Memory B cell (primary cell): ENCODE results near the gene TAF10.

Experiments used
- ATAC-seq: fragments of 150-1000 bp; cut with Tn5 transposase; 2 replicates; pipeline ENCODE4 v1.10.0; 2021; ENCODE audit warnings: low read depth, mild to moderate bottlenecking, moderate library complexity
- DNase-seq, 2 donors: peaks; one replicate each; pipeline ENCODE4 v3.0.0; 2022; ENCODE audit warnings: low spot score in 2 of 2
- H3K27ac Mint-ChIP-seq: one replicate; pipeline ENCODE4 v1.8.0; 2022; ENCODE audit warnings: mild to moderate bottlenecking, moderate library complexity, mixed read lengths
- H3K27me3 Mint-ChIP-seq: one replicate; pipeline ENCODE4 v1.8.0; 2022; ENCODE audit warnings: mixed read lengths
- H3K36me3 Mint-ChIP-seq: one replicate; pipeline ENCODE4 v1.8.0; 2022; ENCODE audit warnings: mild to moderate bottlenecking, mixed read lengths
- H3K4me1 Mint-ChIP-seq: one replicate; pipeline ENCODE4 v1.8.0; 2022; ENCODE audit warnings: mixed read lengths
- H3K4me3 Mint-ChIP-seq: one replicate; pipeline ENCODE4 v1.8.0; 2022; ENCODE audit warnings: mild to moderate bottlenecking, moderate library complexity, mixed read lengths
- H3K9me3 Mint-ChIP-seq: one replicate; pipeline ENCODE4 v1.8.0; 2022; ENCODE audit warnings: mixed read lengths

TAF10 gene

DNA sequence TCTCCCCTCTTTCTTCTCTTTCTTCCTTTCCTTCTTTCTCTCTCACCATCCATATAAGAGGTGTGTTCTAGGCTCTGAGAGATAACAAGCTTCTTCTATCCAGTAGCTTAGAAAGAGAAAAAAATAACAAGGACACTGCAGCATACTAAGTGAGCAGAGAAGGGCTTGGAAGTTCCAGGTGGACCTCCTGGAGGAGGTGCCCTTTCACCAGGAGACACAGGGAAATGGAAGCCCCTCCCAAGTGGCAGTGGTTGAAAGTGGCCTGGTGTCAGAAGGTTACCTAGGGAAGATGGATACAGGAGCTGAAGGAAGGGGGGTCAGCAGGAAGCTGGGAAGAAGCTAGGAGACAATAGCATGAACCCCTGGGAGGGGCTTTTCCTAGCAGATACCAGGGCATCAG, 38.1 kb upstream of the TAF10 start:
- DNase-seq: no peak
- H3K9me3 Mint-ChIP-seq: no peaks in the 10 kb centered on the region

DNA sequence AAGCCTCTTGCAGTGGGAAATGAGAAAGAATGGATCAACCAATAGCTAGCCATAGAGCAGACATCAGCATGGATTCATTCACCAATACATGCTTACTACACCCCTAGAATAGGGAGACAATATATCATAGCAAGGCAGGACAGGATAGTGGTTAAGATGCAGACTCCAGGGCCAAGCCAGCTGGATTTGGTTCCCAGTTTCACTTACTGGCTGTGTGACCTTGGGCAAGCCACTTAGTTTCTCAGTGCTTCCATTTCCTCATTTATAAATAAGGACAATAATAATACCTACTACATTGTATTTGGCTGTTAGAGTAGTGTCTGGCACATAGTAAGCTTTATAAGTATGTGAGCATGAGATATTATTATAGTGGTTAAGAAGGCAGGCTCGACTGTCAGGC, 36.5 kb upstream of the TAF10 start:
- H3K27me3 Mint-ChIP-seq: no peaks in the 10 kb centered on the region

More for the DNA sequence above, 38.1 kb upstream of the TAF10 start:
- no peak overlapping the region for H3K4me3 Mint-ChIP-seq
- H3K36me3 Mint-ChIP-seq: no peaks in the 10 kb centered on the region
- no peak for ATAC-seq
- H3K27ac Mint-ChIP-seq: no peak overlapping the region
- H3K4me1 Mint-ChIP-seq: no peaks in the 10 kb centered on the region
- H3K27me3 Mint-ChIP-seq: no peaks in the 10 kb centered on the region

DNA sequence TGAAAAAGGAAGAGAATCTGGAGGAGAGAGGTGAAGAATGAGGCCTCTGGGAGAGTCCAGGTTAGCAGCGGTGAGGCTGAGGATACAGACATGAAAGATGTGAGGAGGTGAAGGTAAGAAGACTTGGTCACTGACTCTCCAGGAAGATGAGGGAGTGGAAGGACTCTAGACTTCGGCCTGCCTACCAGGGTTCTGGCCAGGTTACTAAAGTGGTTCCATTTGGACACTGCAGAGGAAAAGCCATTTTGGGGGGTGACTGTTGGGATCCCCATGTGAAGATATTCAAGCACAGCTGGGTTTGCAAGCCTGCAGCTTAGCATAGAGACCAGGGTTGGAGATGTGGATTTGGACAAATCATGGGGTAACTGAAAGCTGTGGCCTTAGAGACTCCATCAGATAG, 35.8 kb upstream of the TAF10 start:
- Mint-ChIP-seq H3K9me3 (no peaks in the 10 kb centered on the region), H3K27ac (no peak overlapping the region), H3K4me1 (no peaks in the 10 kb centered on the region), H3K36me3 (no peaks in the 10 kb centered on the region), H3K4me3 (no peak overlapping the region), H3K27me3 (no peaks in the 10 kb centered on the region)
- no peak for DNase-seq
- no peak for ATAC-seq

More for the DNA sequence above, 36.5 kb upstream of the TAF10 start:
- Mint-ChIP-seq H3K36me3 (no peaks in the 10 kb centered on the region), H3K4me1 (no peaks in the 10 kb centered on the region), H3K4me3 (no peak overlapping the region), H3K27ac (no peak overlapping the region), H3K9me3 (no peaks in the 10 kb centered on the region)
- no peak for DNase-seq
- peak; percentile 17 for ATAC-seq

DNA sequence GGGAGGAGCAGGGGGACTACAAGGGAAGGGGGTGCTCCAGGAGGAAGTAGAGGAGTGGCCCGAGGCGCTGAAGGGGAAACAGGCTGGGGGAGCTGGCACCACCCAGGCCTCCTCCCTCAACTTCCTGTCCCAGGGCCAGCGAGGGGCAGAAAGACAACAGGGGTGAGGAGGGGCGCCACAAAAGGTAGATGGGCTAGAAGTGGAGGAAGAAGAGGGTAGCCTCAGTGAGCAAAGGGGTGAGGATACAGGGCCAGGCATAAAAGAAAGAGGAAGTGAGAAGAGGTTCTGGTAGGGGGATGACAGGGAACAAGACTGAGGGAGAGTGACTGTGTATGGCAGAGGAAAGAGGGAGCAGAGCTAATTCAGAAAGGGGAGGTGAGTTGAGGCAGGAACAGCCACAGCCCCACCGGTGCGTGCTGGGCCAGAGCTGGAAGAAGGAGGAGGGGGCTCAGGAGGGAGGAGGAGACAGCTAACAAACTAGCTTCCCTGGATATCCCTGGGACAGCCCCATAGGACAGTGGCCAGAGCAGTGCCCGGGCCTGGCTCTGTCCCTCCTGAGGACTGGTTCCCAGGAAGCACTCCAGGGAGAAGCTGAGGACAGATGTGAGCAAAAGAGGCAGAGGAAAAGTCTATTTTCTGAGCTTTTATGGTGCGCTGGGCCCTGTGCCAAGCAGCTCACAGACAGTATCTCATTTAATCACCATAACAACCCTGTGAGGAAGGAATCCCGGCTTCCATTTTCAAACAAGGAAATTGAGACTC, 35.1 kb upstream of the TAF10 start:
- Mint-ChIP-seq H3K27me3 (no peaks in the 10 kb centered on the region), H3K36me3 (no peaks in the 10 kb centered on the region), H3K4me3 (no peak overlapping the region), H3K9me3 (no peaks in the 10 kb centered on the region), H3K27ac (no peak overlapping the region), H3K4me1 (no peaks in the 10 kb centered on the region)
- DNase-seq: no peak
- peak; percentile 88 for ATAC-seq

DNA sequence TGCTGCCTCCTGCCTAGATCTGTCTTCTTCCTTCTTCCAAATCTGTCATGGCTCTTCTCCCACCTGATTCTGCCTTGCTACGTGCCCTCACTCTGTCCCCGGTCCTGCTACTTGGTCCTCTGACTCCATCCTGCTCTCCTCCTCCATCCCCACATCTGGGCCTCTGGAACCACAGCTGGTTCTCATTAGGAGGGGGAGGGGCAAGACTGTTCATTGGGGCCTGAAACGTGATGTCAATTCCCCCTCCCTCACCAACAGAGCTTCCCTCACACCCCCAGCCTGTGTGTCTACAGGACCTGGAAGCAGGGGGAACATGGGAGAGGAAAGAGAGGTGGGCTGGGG, 34.5 kb upstream of the TAF10 start:
- Mint-ChIP-seq H3K27me3 (no peaks in the 10 kb centered on the region), H3K27ac (no peak overlapping the region), H3K9me3 (no peaks in the 10 kb centered on the region), H3K4me1 (no peaks in the 10 kb centered on the region), H3K36me3 (no peaks in the 10 kb centered on the region), H3K4me3 (no peak overlapping the region)
- ATAC-seq (peak; percentile 10), DNase-seq (no peak)

DNA sequence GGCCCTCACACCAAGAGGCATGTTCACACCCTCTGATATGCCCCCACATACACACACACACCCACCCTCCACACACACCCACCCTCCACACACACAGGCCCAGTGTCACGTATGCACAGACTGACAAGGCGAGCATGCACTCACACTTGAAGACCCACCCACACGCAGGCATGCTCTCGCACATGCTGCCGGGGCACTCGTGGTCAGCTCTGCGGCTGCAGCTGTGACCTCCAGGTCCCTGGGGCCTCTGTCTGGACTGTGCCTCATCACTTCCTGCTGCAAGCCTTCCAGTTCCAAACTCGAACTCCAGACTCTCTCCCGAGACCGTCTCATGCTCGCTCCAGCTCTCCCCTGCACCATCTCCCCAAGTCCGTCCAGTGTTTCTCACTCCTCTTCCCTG, 34.1 kb upstream of the TAF10 start:
- no peaks in the 10 kb centered on the region for H3K27me3 Mint-ChIP-seq
- no peaks in the 10 kb centered on the region for H3K36me3 Mint-ChIP-seq
- DNase-seq: no peak
- H3K4me3 Mint-ChIP-seq: no peak overlapping the region
- ATAC-seq: no peak
- no peaks in the 10 kb centered on the region for H3K4me1 Mint-ChIP-seq
- no peak overlapping the region for H3K27ac Mint-ChIP-seq
- no peaks in the 10 kb centered on the region for H3K9me3 Mint-ChIP-seq

DNA sequence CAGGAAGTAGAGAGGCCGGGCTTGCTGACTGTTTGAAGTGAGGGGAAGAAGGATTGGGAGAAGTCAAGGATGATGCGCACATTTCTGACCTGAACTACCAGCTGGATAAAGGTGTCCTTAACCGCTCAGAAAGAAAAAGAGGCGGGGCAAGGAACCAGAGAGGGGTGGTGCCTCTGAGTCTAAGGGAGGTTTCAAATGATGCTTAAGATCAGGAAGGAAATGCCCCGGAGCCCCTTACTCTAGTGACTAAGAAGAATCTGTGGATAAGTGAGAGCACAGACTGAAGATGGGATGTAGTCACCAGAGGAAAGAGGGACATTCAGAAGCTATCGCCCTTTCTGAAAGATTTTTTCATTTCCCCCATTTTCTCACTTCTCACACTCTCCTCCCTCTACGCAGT, 30.9 kb upstream of the TAF10 start:
- H3K4me1 Mint-ChIP-seq: peaks cover 3% of the 10 kb centered on the region
- H3K27me3 Mint-ChIP-seq: no peaks in the 10 kb centered on the region
- no peak overlapping the region for H3K27ac Mint-ChIP-seq
- H3K4me3 Mint-ChIP-seq: no peak overlapping the region
- ATAC-seq (no peak), DNase-seq (no peak)
- no peaks in the 10 kb centered on the region for H3K36me3 Mint-ChIP-seq
- no peaks in the 10 kb centered on the region for H3K9me3 Mint-ChIP-seq

DNA sequence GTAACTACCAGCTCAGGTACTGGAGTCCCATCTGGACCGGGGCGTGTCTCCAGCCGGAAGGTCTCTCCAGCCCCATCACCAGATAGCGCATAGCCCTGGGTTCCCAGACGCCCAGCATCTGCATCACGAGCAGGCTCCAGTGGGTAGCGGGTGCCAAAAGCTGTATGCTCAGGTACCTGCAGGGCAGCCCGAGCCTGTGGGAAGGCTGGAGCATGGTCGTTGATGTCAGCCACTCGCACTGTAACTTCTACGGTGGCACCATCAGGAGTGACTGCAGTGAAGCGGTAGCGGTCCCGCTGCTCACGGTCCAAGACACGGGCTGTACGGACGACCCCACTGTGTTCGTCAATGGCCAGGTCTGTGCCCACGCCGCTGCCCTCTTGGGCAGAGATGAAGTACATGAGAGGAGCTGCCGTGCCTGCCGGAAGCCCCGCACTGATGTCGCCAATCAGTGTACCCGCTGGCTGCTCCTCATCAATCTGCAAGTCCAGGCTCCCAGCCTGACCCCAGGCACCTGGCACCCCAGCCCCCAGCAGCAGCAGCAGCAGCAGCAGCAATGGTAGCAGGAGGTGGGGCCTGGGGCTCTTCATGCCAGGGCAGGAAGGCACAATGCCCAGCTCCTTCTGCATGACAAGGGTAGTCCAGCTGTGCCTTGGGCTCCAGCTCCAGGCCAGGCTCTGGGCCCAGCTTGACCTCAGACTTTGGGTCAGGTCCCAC, 29.1 kb upstream of the TAF10 start:
- ATAC-seq (no peak), DNase-seq (no peak)
- no peaks in the 10 kb centered on the region for H3K9me3 Mint-ChIP-seq
- H3K27ac Mint-ChIP-seq: no peak overlapping the region
- no peaks in the 10 kb centered on the region for H3K36me3 Mint-ChIP-seq
- peaks cover 3% of the 10 kb centered on the region for H3K4me1 Mint-ChIP-seq
- H3K4me3 Mint-ChIP-seq: no peak overlapping the region
- no peaks in the 10 kb centered on the region for H3K27me3 Mint-ChIP-seq

DNA sequence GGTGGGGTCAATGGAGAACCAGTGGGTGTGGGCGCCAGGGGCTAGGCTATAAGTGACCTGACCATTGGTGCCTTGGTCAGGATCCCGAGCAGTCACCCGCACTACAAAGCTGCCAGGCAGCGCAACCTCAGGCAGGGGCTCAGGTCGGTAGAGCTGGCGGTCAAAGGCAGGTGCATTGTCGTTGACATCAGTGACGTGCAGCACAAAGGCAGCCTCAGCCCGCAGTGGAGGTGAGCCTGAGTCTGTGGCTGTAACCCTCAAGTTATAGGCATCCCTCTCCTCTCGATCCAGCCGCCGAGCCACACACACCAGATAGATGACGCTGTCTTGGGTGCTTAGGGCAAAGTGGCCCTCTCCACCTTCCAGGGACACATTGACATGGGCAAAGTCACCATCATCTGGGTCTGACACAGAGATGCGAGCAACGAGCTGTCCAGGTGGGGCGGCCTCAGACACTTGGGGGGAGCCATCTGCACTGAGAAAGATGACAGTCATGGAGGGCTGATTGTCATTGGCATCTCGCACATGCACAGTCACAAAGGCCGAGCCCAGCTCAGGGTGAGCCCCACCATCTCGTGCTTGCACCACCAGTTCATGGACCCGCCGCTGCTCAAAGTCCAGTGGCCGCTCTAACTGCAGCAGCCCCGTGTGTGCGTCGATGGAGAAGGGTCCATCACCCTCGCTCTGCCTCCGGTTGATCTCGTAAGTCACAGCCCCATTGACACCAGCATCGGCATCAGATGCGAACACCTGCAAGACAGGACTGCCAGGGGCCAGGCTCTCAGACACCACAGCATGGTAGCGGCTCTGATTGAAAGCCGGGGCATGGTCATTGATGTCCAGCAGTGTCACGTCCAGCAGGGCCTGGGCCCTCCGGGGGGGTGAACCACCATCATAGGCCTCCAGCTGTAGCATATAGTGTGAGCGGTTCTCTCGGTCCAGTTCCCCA, 28.3 kb upstream of the TAF10 start:
- Mint-ChIP-seq H3K9me3 (no peaks in the 10 kb centered on the region), H3K36me3 (no peaks in the 10 kb centered on the region), H3K27me3 (no peaks in the 10 kb centered on the region), H3K4me3 (no peak overlapping the region), H3K4me1 (peaks cover 3% of the 10 kb centered on the region), H3K27ac (no peak overlapping the region)
- no peak for DNase-seq
- no peak for ATAC-seq

DNA sequence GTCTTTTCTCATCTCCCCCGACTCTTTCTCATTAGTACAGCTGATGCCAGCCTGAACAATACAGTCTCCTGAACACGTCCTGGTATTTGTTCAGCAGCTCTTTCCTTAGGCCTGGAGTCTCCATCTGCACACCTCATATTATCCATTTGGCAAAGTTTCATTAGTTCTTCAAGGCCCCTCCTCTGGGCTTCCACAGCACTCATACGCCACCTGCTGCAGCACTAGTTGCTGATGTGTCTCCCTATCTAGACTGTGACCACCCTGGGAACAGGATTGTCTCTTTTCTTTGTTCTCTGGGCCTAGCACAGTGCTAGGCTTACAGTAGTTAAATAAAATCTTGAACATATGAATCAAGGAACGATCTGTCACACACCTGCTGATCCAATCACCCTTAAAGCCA, 26.4 kb upstream of the TAF10 start:
- Mint-ChIP-seq H3K27ac (no peak overlapping the region), H3K36me3 (no peaks in the 10 kb centered on the region), H3K4me1 (peaks cover 3% of the 10 kb centered on the region), H3K9me3 (no peaks in the 10 kb centered on the region), H3K4me3 (no peak overlapping the region), H3K27me3 (no peaks in the 10 kb centered on the region)
- no peak for ATAC-seq
- no peak for DNase-seq

DNA sequence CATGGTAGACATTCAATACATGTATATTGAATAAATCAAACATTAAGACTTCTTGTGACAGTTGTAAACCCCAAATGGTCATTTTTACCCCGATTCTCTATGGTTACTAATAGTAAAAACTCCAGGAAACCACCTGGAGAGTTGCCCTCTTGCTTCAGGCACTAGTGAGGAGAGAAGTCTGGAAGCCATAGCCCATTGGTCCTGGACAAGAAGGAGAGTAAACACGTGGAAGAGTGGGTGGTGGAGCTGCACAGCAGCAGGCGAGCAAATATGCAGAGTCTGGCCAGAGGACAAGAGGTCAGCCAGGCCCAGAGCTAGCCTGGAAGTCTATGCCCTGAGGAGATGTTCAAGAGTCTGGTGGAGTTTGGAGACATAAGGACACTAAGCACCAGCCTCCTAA, 25.9 kb upstream of the TAF10 start:
- no peaks in the 10 kb centered on the region for H3K9me3 Mint-ChIP-seq
- no peak for DNase-seq
- no peak overlapping the region for H3K27ac Mint-ChIP-seq
- no peaks in the 10 kb centered on the region for H3K27me3 Mint-ChIP-seq
- H3K4me3 Mint-ChIP-seq: no peak overlapping the region
- H3K36me3 Mint-ChIP-seq: no peaks in the 10 kb centered on the region
- H3K4me1 Mint-ChIP-seq: peaks cover 3% of the 10 kb centered on the region
- no peak for ATAC-seq

DNA sequence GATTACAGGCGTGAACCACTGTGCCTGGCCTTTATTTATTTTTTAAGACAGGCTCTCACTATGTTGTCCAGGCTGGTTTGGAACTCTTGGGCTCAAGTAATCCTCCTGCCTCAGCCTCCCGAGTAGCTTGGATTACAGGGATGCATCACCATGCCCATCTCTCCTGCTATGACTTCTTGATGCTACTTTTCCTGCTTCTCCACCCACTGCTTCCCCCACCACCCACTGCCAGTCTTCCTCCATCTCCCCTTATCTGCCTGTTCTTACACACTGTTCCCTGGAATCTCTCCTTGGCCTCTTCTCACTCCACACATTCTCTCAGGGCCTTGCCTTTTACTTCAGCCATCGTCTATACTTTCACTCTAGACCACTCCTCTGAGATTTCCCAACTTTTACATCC, 24.5 kb upstream of the TAF10 start:
- Mint-ChIP-seq H3K27ac (no peak overlapping the region), H3K4me3 (no peak overlapping the region), H3K4me1 (peaks cover 3% of the 10 kb centered on the region), H3K9me3 (no peaks in the 10 kb centered on the region), H3K27me3 (no peaks in the 10 kb centered on the region), H3K36me3 (no peaks in the 10 kb centered on the region)
- DNase-seq (no peak), ATAC-seq (no peak)

DNA sequence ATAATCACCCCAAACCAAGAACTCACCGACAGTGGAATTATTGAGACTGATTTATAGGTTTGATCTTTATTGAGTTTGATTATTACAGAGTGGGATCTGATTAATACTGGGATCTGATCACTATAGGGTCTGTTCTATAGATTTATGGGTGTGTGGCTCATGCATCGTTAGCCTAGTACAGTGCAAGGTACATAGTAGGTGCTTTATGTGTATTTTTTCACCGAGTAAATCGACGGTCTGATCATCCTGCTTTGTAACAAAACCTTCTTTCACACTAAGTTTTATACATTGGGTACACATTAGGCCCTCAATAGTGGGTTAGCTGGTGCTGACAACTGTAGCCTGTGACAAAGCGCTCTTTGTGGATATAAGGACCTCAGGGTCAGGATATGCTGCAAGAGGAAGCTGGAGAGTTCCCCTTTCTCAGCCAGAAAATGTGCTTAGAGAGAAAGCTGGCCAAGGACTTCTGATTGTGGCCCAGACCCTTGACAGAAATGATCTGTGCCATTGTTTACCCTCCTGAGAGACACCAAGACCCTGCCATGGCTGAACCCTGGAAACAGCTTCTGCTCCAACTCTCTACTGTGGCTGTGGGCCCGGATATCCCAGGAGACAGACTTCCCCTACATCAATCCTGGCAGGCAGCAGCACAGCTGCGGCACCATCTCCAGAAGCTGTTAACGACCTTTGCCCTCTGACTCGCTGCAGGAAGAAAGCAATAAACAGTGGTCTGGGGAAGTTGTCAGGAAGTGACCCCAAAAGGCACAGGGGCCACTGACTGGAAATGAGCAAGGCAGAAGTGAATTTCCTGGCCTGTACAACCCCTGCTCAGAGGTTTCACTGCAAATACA, 23.3 kb upstream of the TAF10 start:
- H3K36me3 Mint-ChIP-seq: no peaks in the 10 kb centered on the region
- H3K4me1 Mint-ChIP-seq: peaks cover 3% of the 10 kb centered on the region
- H3K27me3 Mint-ChIP-seq: no peaks in the 10 kb centered on the region
- DNase-seq (no peak), ATAC-seq (no peak)
- no peaks in the 10 kb centered on the region for H3K9me3 Mint-ChIP-seq
- H3K4me3 Mint-ChIP-seq: no peak overlapping the region
- H3K27ac Mint-ChIP-seq: no peak overlapping the region
